PFSK-1 (cell line): Measurements from ENCODE around the gene UBE2L5.

ENCODE experiments used
- POLR2AphosphoS5 ChIP-seq: IDR thresholded peaks from 2 replicates; pipeline ENCODE4 v1.6.1; 2012; ENCODE audit warnings: low read depth, mild to moderate bottlenecking, control low read depth, low read length, moderate library complexity
- TF ChIP-seq, protein P1 (sequence below), 2 experiments: IDR thresholded peaks; 2 replicates each; pipeline versions ENCODE4 v1.6.1 to v1.8.0; 2011 to 2012; ENCODE audit warnings: low read depth in 2 of 2, low read length in 2 of 2, control low read depth in 1 of 2, inconsistent platforms in 1 of 2, mild to moderate bottlenecking in 1 of 2, moderate library complexity in 1 of 2; ENCODE audit not compliant: insufficient read depth in 1 of 2

DNA sequence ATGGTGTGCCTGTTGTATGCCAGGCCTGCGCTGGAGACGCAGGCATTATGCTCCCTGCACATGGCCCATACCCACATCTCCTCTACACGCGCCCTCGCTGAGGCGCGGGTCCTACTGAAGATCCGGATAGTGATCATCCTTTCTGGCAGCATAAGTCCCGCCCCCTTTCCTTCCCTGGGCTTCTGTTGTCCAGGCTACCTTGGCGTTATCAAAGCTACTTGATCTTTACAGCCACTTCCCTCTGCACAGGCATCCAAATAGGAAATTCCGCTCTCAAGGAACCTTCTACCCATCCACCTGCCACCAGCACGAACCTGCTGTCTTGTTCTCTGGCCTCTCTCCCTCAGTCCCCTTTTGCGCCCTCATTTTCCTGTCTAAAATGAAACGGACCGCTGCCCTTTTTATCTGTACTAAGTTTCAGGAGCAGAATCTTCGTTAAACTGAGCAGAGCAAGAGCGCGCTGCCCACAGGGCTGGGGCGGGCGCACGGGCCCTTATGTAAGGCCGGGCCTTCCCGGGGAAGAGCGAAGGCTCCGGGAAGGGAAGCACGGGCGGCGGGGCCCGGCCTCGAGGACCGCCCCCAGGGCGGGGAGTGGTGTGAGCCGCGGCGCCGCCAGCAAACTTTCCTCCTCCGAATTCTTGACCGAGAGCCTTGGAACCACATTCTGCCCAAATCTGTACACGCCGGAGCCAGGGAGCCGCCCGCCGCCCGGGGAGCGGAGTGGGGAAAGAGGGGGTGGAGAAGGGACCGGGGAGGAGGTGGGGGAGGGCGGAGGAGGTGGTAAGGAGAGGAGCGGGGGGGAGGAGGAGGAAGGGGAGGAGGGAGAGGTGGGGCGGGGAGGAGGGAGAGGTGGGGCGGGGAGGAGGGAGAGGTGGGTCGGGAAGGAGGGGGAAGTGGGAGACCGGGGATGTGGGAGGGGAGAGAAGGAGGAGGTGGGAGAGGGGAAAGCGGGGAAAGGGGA, 920 bp upstream of the UBE2L5 start:
- TF ChIP-seq POLR2AphosphoS5: no peak
- TF ChIP-seq, protein P1, sequence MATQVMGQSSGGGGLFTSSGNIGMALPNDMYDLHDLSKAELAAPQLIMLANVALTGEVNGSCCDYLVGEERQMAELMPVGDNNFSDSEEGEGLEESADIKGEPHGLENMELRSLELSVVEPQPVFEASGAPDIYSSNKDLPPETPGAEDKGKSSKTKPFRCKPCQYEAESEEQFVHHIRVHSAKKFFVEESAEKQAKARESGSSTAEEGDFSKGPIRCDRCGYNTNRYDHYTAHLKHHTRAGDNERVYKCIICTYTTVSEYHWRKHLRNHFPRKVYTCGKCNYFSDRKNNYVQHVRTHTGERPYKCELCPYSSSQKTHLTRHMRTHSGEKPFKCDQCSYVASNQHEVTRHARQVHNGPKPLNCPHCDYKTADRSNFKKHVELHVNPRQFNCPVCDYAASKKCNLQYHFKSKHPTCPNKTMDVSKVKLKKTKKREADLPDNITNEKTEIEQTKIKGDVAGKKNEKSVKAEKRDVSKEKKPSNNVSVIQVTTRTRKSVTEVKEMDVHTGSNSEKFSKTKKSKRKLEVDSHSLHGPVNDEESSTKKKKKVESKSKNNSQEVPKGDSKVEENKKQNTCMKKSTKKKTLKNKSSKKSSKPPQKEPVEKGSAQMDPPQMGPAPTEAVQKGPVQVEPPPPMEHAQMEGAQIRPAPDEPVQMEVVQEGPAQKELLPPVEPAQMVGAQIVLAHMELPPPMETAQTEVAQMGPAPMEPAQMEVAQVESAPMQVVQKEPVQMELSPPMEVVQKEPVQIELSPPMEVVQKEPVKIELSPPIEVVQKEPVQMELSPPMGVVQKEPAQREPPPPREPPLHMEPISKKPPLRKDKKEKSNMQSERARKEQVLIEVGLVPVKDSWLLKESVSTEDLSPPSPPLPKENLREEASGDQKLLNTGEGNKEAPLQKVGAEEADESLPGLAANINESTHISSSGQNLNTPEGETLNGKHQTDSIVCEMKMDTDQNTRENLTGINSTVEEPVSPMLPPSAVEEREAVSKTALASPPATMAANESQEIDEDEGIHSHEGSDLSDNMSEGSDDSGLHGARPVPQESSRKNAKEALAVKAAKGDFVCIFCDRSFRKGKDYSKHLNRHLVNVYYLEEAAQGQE (IDR thresholded peaks at IDR 0.05; ENCODE audit: insufficient read depth in 1 of 2, low read depth in 2 of 2, low read length in 2 of 2): no peak
